Pons (tissue), 1 donor: ENCODE data around the gene SLC18A2.
"Not testable (repeated sequence)": the region's sequence is repeated elsewhere in the genome, so short reads cannot be mapped to it uniquely, and the experiment has no call there.

ENCODE experiments used
- DNase-seq: peaks from one replicate; pipeline ENCODE4 v3.0.0-alpha.2; 2016; ENCODE audit warnings: low spot score

Gene SLC18A2

GRCh38 chr10:117240621-117241529 is at the start of gene SLC18A2:
Gene SLC18A2, plus strand, starts transcription at chr10:117241114. Its CDS starts 580 bp downstream, at chr10:117241694.
- no peak for DNase-seq

GRCh38 chr10:117197189-117197588 is 43.7 kb upstream of the SLC18A2 start, which contains the start of gene KCNK18:
Gene KCNK18, plus strand, starts transcription at chr10:117197489. Its CDS starts 0 bp downstream, at chr10:117197489.
- no peak for DNase-seq

GRCh38 chr10:117198088-117198487 is 42.8 kb upstream of the SLC18A2 start:
- no peak for DNase-seq

GRCh38 chr10:117201826-117202225 is 39.1 kb upstream of the SLC18A2 start:
- DNase-seq = no peak

GRCh38 chr10:117204316-117204715 is 36.6 kb upstream of the SLC18A2 start:
- no peak for DNase-seq

GRCh38 chr10:117212176-117212575 is 28.7 kb upstream of the SLC18A2 start:
- DNase-seq = no peak

GRCh38 chr10:117214401-117214800 is 26.5 kb upstream of the SLC18A2 start:
- no peak for DNase-seq

GRCh38 chr10:117215079-117215478 is 25.8 kb upstream of the SLC18A2 start:
- no peak for DNase-seq

- DNase-seq = no peak
Measured at GRCh38 chr10:117216028-117216427, 24.9 kb upstream of the SLC18A2 start.

GRCh38 chr10:117216611-117217195 is 24.2 kb upstream of the SLC18A2 start:
- DNase-seq = peak; percentile 43

- no peak for DNase-seq
Measured at GRCh38 chr10:117217196-117217761, 23.6 kb upstream of the SLC18A2 start.

GRCh38 chr10:117218654-117219053 is 22.3 kb upstream of the SLC18A2 start:
- no peak for DNase-seq

- DNase-seq = no peak
Measured at GRCh38 chr10:117221156-117221711, 19.7 kb upstream of the SLC18A2 start.

- no peak for DNase-seq
Measured at GRCh38 chr10:117222552-117222951, 18.4 kb upstream of the SLC18A2 start.

- DNase-seq = peak; percentile 8
Measured at GRCh38 chr10:117222976-117223692, 17.8 kb upstream of the SLC18A2 start.

- DNase-seq = no peak
Measured at GRCh38 chr10:117223693-117224430, 17.1 kb upstream of the SLC18A2 start.

GRCh38 chr10:117224881-117225280 is 16.0 kb upstream of the SLC18A2 start:
- DNase-seq = no peak

- DNase-seq = peak; percentile 55
Measured at GRCh38 chr10:117226813-117227451, 14.0 kb upstream of the SLC18A2 start.

GRCh38 chr10:117228210-117228609 is 12.7 kb upstream of the SLC18A2 start:
- DNase-seq = no peak

- not testable (repeated sequence) for DNase-seq
Measured at GRCh38 chr10:117230107-117230506, 10.8 kb upstream of the SLC18A2 start.
